Testis (tissue), 2 donors: ENCODE data around the gene DERL3.

ENCODE experiments used
- POLR2A ChIP-seq: fragments of 450-650 bp; IDR thresholded peaks from one replicate; pipeline ENCODE4 v1.6.1; 2017; ENCODE audit warnings: antibody characterized with exemption, mild to moderate bottlenecking, moderate library complexity
- TF ChIP-seq, protein P1 (sequence below), 3 experiments: fragments of 450-650 bp in 2 of 3; fragments of 200-600 bp in 1 of 3; sonication (generic) in 1 of 3; IDR thresholded peaks; one replicate each; pipeline ENCODE4 v1.5.1; 2016 to 2019; ENCODE audit warnings: antibody characterized with exemption in 3 of 3, mild to moderate bottlenecking in 2 of 3, moderate library complexity in 1 of 3

DNA sequence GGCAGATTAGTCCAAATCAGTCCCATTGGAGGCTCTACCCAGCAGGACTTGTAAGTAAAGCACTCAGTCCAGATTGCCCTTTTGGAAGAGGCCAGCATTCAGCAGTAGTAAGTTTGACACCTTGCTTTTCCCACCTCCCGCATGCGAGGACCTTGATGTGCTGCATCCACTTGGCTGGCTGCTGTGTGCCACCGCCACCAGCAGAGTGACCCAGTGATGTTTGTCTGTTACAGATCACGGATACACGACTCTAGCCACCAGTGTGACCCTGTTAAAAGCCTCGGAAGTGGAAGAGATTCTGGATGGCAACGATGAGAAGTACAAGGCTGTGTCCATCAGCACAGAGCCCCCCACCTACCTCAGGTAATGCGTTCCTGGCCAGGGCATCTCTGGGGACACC is 45.5 kb downstream of the DERL3 start:
- TF ChIP-seq, protein P1, sequence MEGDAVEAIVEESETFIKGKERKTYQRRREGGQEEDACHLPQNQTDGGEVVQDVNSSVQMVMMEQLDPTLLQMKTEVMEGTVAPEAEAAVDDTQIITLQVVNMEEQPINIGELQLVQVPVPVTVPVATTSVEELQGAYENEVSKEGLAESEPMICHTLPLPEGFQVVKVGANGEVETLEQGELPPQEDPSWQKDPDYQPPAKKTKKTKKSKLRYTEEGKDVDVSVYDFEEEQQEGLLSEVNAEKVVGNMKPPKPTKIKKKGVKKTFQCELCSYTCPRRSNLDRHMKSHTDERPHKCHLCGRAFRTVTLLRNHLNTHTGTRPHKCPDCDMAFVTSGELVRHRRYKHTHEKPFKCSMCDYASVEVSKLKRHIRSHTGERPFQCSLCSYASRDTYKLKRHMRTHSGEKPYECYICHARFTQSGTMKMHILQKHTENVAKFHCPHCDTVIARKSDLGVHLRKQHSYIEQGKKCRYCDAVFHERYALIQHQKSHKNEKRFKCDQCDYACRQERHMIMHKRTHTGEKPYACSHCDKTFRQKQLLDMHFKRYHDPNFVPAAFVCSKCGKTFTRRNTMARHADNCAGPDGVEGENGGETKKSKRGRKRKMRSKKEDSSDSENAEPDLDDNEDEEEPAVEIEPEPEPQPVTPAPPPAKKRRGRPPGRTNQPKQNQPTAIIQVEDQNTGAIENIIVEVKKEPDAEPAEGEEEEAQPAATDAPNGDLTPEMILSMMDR (IDR thresholded peaks at IDR 0.05): no peak
- no peak for TF ChIP-seq POLR2A
